ENCODE measurements around the gene CROT.

CROT gene

DNA sequence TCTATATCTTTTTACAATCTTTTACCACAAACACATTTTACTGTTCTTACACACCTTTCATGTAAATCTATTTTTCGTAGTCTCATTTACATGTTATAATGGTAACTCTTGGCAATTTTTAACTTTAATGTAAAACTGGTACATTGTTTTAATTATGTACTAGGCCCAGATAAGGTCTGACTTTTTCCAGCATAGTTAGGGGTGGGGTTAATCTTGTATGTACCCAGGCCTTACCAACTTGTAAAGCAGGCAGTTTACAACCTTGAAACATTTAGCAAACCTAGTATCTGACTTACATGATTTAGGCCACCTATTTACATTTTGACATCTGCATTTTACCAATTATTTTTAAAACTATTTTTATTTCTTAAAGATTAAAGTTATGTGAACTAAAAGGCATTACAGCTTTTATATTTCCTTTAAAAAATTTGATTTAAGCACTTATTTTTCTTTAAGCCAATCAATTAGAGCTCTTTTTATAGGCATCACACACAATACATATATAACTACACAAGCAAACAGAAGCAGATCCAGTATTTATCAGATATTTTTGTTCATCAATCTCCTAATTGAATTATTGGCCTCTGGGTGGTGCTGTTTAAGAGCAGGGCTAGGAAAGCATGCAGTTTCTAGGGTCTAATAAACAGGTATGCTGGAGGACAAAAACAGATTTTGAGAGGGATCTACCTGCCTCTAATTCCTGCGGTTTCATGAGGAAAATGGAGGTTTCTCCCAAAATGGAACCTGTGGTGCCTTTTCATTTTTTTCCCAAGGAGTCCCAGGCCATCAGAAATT, 19.7 kb upstream of the CROT start:
- Histone ChIP-seq H3K9me3 (ENCODE audit: control insufficient read depth, insufficient read depth, low read length) (peaks cover 27% of the 10 kb centered on the region), H3K4me1 (ENCODE audit: control insufficient read depth, insufficient read depth, low read length) (no peaks in the 10 kb centered on the region), H3K27me3 (ENCODE audit: control insufficient read depth, insufficient read depth, low read length) (no peaks in the 10 kb centered on the region), H3K36me3 (ENCODE audit: control insufficient read depth, insufficient read depth, low read length) (no peaks in the 10 kb centered on the region), H3K9ac (ENCODE audit: low read depth, low read length) (no peak overlapping the region), H3K4me3 (ENCODE audit: low read depth, low read length) (no peak overlapping the region)

DNA sequence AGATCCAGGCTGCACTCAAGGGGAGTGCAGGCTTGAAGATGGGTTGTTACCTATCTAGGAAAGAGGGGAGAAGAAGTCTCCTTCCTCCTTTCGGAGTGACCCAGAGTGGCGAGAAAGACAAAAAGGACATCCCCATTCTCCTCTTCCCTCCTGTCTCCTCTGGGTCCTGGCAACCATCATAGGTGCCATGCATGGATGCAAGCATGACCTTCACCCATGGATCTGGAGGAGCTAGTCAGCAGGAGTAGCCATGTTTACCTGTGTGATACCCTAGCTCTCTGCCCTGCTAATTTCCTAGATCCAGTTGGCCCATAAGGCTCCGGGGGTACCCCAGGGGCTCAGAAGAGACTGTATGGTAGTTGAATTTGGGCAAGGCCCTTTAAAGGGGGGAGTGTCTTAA, 17.2 kb upstream of the CROT start:
- no peaks in the 10 kb centered on the region for H3K4me1 ChIP-seq (ENCODE audit: control insufficient read depth, insufficient read depth, low read length)
- H3K27me3 ChIP-seq (ENCODE audit: control insufficient read depth, insufficient read depth, low read length): no peaks in the 10 kb centered on the region
- H3K4me3 ChIP-seq (ENCODE audit: low read depth, low read length): no peak overlapping the region
- H3K9me3 ChIP-seq (ENCODE audit: control insufficient read depth, insufficient read depth, low read length): peaks cover 24% of the 10 kb centered on the region
- no peaks in the 10 kb centered on the region for H3K36me3 ChIP-seq (ENCODE audit: control insufficient read depth, insufficient read depth, low read length)
- no peak overlapping the region for H3K9ac ChIP-seq (ENCODE audit: low read depth, low read length)

DNA sequence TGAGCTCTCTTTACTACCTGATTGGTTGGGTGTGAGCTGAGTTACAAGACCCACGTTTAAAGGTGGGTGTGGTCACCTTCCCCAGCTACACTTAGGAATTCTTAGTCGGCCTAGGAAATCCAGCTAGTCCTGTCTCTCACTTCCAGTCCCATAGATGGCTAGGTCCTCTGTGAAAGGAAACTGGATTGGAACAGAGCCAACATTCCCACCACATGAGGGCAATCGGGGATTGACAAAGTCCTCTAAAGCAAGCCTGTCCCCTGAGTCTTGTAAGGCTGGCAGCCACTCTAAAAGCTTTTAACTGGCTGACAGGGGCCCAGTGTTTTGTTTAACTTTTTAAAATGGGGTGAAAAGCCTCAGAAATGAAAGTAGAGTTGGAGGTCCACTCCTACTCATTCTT, 15.1 kb upstream of the CROT start:
- no peaks in the 10 kb centered on the region for H3K27me3 ChIP-seq (ENCODE audit: control insufficient read depth, insufficient read depth, low read length)
- peaks cover 32% of the 10 kb centered on the region for H3K9me3 ChIP-seq (ENCODE audit: control insufficient read depth, insufficient read depth, low read length)
- no peaks in the 10 kb centered on the region for H3K4me1 ChIP-seq (ENCODE audit: control insufficient read depth, insufficient read depth, low read length)
- no peak overlapping the region for H3K4me3 ChIP-seq (ENCODE audit: low read depth, low read length)
- no peaks in the 10 kb centered on the region for H3K36me3 ChIP-seq (ENCODE audit: control insufficient read depth, insufficient read depth, low read length)
- H3K9ac ChIP-seq (ENCODE audit: low read depth, low read length): no peak overlapping the region

DNA sequence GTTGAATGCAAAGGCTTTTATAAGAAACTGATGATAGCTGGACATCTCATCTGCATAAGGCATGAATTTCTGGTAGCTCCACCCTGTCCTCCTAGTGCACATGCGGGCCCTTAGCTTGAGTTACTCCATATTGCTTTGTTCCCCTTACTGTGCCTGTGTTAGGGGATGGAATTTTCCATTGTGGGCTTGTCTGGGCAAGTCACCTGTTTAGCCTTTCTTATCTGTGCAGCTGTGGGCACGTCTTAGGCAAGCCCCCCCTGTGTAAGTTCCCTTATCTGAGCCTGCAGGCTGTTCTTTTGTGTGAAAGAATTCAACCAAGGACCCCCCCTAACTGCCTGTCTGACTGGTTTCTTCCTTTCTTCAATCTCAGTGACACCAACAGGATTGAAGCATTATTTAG, 14.5 kb upstream of the CROT start:
- Histone ChIP-seq H3K36me3 (ENCODE audit: control insufficient read depth, insufficient read depth, low read length) (no peaks in the 10 kb centered on the region), H3K9ac (ENCODE audit: low read depth, low read length) (no peak overlapping the region), H3K9me3 (ENCODE audit: control insufficient read depth, insufficient read depth, low read length) (peaks cover 32% of the 10 kb centered on the region), H3K4me1 (ENCODE audit: control insufficient read depth, insufficient read depth, low read length) (no peaks in the 10 kb centered on the region), H3K27me3 (ENCODE audit: control insufficient read depth, insufficient read depth, low read length) (no peaks in the 10 kb centered on the region), H3K4me3 (ENCODE audit: low read depth, low read length) (no peak overlapping the region)

DNA sequence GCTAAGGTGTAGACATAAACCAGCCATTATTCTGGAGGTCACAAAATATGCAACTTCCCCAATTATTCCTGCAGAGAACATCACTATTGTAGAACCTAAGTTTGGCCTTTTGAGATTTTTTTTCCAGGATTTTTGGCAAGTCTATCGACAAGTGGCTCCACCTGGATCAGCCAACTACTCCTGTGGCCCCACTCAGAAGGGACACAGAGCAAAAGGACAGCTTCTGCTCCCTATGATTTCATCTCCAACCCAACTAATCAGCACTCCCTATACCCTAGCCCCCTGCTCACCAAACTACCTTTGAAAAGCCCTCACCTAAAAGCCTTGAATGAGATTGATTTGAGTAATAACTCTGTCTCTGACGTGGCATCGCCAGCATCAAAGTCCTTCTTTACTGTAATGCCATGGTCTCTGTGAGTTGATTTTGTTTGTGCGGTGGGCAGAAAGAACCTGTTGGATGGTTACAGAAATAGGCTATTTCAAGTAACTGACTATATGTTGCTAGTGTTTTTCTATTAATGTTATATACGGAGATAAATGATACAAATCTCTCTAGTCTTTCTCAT, 13.7 kb upstream of the CROT start:
- H3K9me3 ChIP-seq (ENCODE audit: control insufficient read depth, insufficient read depth, low read length): peaks cover 26% of the 10 kb centered on the region

DNA sequence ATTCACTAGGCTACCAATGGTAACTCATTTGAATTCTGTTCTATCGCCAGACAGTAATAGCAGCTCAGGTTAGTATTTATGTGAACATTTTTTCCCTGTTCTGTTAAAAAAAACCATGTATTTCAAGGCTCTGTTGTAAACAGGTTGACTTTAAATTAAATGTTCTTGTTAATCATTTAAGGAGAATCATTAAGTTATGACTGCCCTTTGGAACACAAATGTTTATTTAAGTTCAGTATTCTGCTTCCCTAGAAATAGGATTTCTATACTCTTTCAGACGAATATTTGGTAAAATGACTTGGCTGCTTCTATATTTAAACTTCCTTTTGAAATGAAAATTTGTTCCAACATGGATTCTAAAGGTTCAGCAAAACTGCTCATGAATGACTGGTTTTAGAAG, 13.1 kb upstream of the CROT start:
- H3K4me1 ChIP-seq (ENCODE audit: control insufficient read depth, insufficient read depth, low read length): no peaks in the 10 kb centered on the region
- no peaks in the 10 kb centered on the region for H3K27me3 ChIP-seq (ENCODE audit: control insufficient read depth, insufficient read depth, low read length)
- no peaks in the 10 kb centered on the region for H3K36me3 ChIP-seq (ENCODE audit: control insufficient read depth, insufficient read depth, low read length)
- H3K9me3 ChIP-seq (ENCODE audit: control insufficient read depth, insufficient read depth, low read length): peaks cover 25% of the 10 kb centered on the region
- no peak overlapping the region for H3K9ac ChIP-seq (ENCODE audit: low read depth, low read length)
- H3K4me3 ChIP-seq (ENCODE audit: low read depth, low read length): no peak overlapping the region

More for the DNA sequence above, 13.7 kb upstream of the CROT start:
- Histone ChIP-seq H3K27me3 (ENCODE audit: control insufficient read depth, insufficient read depth, low read length) (no peaks in the 10 kb centered on the region), H3K36me3 (ENCODE audit: control insufficient read depth, insufficient read depth, low read length) (no peaks in the 10 kb centered on the region), H3K9ac (ENCODE audit: low read depth, low read length) (no peak overlapping the region), H3K4me3 (ENCODE audit: low read depth, low read length) (no peak overlapping the region), H3K4me1 (ENCODE audit: control insufficient read depth, insufficient read depth, low read length) (no peaks in the 10 kb centered on the region)

DNA sequence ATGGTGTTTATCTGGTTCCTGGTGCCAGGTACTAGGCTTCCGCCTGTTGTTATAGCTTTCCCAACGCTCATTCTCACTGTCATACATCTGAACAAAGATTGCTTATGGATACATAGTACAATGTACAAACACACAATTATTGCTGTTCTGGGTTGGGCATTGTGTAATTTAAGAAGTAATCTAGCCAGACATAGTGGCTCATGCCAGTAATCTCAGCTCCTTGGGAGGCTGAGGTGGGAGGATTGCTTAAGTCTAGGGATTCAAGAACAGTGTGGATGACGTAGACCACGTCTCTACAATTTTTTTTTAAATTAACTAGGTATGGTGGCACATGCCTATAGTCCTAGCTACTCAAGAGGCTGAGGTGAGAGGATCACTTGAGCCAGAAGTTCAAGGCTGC, 9.3 kb upstream of the CROT start:
- Histone ChIP-seq H3K9me3 (ENCODE audit: control insufficient read depth, insufficient read depth, low read length) (peaks cover 8% of the 10 kb centered on the region), H3K36me3 (ENCODE audit: control insufficient read depth, insufficient read depth, low read length) (no peaks in the 10 kb centered on the region), H3K27me3 (ENCODE audit: control insufficient read depth, insufficient read depth, low read length) (no peaks in the 10 kb centered on the region)

DNA sequence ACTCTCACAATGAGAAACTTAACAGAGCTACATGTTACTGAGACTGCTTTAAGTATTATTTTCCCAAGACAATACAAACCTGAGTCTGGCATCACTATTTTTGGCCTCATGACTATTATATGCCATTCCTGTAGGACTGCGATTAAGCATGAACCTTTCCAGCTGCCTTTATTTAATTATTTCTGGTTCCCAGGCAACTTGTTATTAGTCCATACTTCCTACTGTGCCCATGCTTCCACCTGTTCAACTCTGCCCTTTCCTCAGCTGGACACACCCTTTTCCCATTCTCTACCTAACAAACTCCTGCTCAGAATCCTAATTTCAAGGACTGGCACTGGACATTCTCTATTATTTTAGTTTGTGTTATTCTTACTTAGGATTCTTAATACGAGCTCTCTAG, 8.1 kb upstream of the CROT start:
- Histone ChIP-seq H3K9me3 (ENCODE audit: control insufficient read depth, insufficient read depth, low read length) (peaks cover 8% of the 10 kb centered on the region), H3K36me3 (ENCODE audit: control insufficient read depth, insufficient read depth, low read length) (no peaks in the 10 kb centered on the region), H3K4me1 (ENCODE audit: control insufficient read depth, insufficient read depth, low read length) (no peaks in the 10 kb centered on the region), H3K4me3 (ENCODE audit: low read depth, low read length) (no peak overlapping the region), H3K9ac (ENCODE audit: low read depth, low read length) (no peak overlapping the region), H3K27me3 (ENCODE audit: control insufficient read depth, insufficient read depth, low read length) (no peaks in the 10 kb centered on the region)

More for the DNA sequence above, 9.3 kb upstream of the CROT start:
- H3K9ac ChIP-seq (ENCODE audit: low read depth, low read length): no peak overlapping the region
- H3K4me1 ChIP-seq (ENCODE audit: control insufficient read depth, insufficient read depth, low read length): no peaks in the 10 kb centered on the region
- no peak overlapping the region for H3K4me3 ChIP-seq (ENCODE audit: low read depth, low read length)

DNA sequence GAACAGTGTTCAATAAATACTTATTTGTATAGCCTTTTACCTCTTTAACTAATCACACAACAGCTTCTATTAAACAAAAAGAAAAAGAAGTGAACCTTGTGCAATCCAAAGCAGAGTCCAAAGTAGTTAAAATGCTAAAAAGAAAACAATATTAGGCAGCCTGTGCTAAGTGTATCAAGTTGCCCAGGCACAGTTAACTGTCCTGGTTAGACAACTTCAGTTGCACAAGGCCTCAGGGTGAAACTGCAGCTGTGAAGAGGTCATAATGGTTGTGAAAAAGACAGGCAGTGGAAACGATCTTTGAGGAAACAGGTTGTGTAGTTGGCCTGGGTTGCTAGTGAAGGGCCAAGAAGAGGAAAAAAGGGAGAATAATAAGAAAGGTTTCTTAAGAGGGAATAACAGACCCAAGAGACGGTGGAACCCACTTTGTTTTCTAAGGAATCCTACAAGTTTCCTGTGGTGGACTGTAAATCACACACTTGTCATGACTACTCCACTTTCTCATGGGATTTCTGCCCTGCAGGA, 6.0 kb upstream of the CROT start:
- Histone ChIP-seq H3K36me3 (ENCODE audit: control insufficient read depth, insufficient read depth, low read length) (no peaks in the 10 kb centered on the region), H3K9ac (ENCODE audit: low read depth, low read length) (no peak overlapping the region), H3K4me3 (ENCODE audit: low read depth, low read length) (no peak overlapping the region), H3K9me3 (ENCODE audit: control insufficient read depth, insufficient read depth, low read length) (no peaks in the 10 kb centered on the region), H3K4me1 (ENCODE audit: control insufficient read depth, insufficient read depth, low read length) (peaks cover 5% of the 10 kb centered on the region), H3K27me3 (ENCODE audit: control insufficient read depth, insufficient read depth, low read length) (no peaks in the 10 kb centered on the region)

DNA sequence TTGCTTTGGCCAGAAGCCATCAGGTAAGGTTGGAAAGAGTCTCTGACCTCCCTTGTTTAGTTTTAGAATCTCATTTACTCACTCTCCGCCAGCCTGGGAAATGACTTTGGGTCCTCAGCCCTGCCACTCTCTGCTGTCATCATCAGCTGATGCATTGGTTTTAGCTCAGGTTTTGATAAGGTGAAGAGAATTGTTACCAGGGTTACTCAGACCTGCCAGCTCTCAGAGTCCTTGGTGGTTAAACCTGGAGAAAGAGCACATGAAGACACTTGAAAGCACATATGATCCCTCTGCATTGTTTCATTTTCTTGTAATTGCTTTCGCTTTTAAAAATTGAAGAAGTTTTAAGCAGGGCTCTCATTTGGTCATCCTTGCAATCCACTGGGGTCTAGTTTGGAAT, 4.0 kb upstream of the CROT start:
- peaks cover 10% of the 10 kb centered on the region for H3K4me1 ChIP-seq (ENCODE audit: control insufficient read depth, insufficient read depth, low read length)
- H3K4me3 ChIP-seq (ENCODE audit: low read depth, low read length): no peak overlapping the region
- no peaks in the 10 kb centered on the region for H3K9me3 ChIP-seq (ENCODE audit: control insufficient read depth, insufficient read depth, low read length)
- no peaks in the 10 kb centered on the region for H3K36me3 ChIP-seq (ENCODE audit: control insufficient read depth, insufficient read depth, low read length)
- H3K9ac ChIP-seq (ENCODE audit: low read depth, low read length): no peak overlapping the region
- peaks cover 5% of the 10 kb centered on the region for H3K27me3 ChIP-seq (ENCODE audit: control insufficient read depth, insufficient read depth, low read length)

DNA sequence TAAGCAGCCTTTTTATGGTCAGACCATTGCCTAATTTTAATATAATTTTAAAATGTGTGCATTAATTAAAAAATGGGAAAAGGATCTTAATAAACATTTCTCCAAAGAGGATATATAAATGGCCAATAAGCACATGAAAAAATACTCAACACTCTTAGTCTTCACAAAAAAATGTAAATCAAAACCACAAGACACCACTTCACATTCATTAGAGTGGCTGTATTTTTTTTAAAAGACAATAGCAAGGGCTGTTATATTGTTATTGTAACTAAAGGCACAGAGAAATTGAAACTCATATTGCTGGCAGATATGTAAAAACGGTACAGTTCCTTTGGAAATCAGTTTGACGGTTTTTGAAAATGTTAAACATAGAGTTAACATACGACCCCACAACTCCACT, 3.2 kb upstream of the CROT start:
- Histone ChIP-seq H3K4me3 (ENCODE audit: low read depth, low read length) (no peak overlapping the region), H3K36me3 (ENCODE audit: control insufficient read depth, insufficient read depth, low read length) (no peaks in the 10 kb centered on the region), H3K4me1 (ENCODE audit: control insufficient read depth, insufficient read depth, low read length) (peaks cover 10% of the 10 kb centered on the region), H3K9ac (ENCODE audit: low read depth, low read length) (no peak overlapping the region), H3K9me3 (ENCODE audit: control insufficient read depth, insufficient read depth, low read length) (no peaks in the 10 kb centered on the region), H3K27me3 (ENCODE audit: control insufficient read depth, insufficient read depth, low read length) (peaks cover 8% of the 10 kb centered on the region)

DNA sequence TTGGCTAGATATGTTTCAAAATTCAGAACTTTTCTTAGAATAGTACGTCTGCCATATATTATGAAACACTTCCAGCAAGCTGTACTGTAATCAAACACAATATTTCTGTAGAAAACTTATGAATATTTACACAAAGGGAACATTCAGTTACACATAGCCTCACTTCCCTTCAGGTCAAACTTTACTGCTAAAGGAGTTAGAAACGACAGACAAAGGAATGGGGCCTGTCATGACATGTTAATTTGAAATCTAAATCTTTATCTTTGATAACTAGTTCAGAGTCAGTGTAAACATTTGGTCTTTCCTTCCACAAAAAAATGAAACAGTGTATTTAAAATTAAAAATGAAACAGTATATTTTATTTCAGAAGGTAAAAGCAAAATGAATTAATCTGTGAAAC, 1.0 kb upstream of the CROT start:
- H3K4me1 ChIP-seq (ENCODE audit: control insufficient read depth, insufficient read depth, low read length): peaks cover 10% of the 10 kb centered on the region
- H3K9ac ChIP-seq (ENCODE audit: low read depth, low read length): no peak overlapping the region
- peak overlapping the region; percentile 92 for H3K4me3 ChIP-seq (ENCODE audit: low read depth, low read length)
- H3K9me3 ChIP-seq (ENCODE audit: control insufficient read depth, insufficient read depth, low read length): no peaks in the 10 kb centered on the region
- peaks cover 8% of the 10 kb centered on the region for H3K27me3 ChIP-seq (ENCODE audit: control insufficient read depth, insufficient read depth, low read length)
- H3K36me3 ChIP-seq (ENCODE audit: control insufficient read depth, insufficient read depth, low read length): no peaks in the 10 kb centered on the region

Data from iPS-15b (cell line).